PC-9 (cell line): Measurements from ENCODE around the gene KCTD20. TPM values are rescaled to one million over a fixed set of nuclear protein-coding genes. Genes with fewer than 3 reads are reported as not detected.

Experiments
- BruUV-seq: library from RNA; stranded (reverse); fragments of 400-500 nt; replicated peaks from 2 replicates; lab custom pipeline; 2021; lab: Mats Ljungman, UMichigan
- CTCF ChIA-PET: fragments of 300-600 bp; sonication (Branson Sonifier 250); formaldehyde crosslinking; loops from one replicate; lab custom pipeline; 2022; ENCODE audit warnings: antibody characterized with exemption; lab: Charles Lee
- POLR2A ChIA-PET: fragments of 300-600 bp; sonication (Branson Sonifier 250); formaldehyde crosslinking; loops from one replicate; lab custom pipeline; 2022; ENCODE audit warnings: antibody characterized with exemption; ENCODE audit not compliant: unreplicated experiment; lab: Charles Lee
- DNase-seq, 2 experiments: peaks; one replicate each; pipeline versions ENCODE4 v3.0.0 to v3.0.0-alpha.2; 2015 to 2022; ENCODE audit warnings: mixed read lengths in 1 of 2
- H2AFZ ChIP-seq: fragments of 200-600 bp; sonication (generic); 2 replicates; pipeline ENCODE4 v1.8.1; 2017; ENCODE audit warnings: antibody characterized with exemption
- H3F3A ChIP-seq: fragments of 200-600 bp; sonication (generic); 2 replicates; pipeline ENCODE4 v1.8.1; 2017; ENCODE audit warnings: antibody characterized with exemption, mild to moderate bottlenecking, low read depth; ENCODE audit not compliant: insufficient read depth
- H3K27ac ChIP-seq: fragments of 200-600 bp; sonication (generic); 2 replicates; pipeline ENCODE4 v1.6.1; 2016; ENCODE audit warnings: mixed run types
- H3K27me3 ChIP-seq: fragments of 200-600 bp; sonication (generic); 2 replicates; pipeline ENCODE4 v1.6.1; 2016; ENCODE audit warnings: low read depth, mixed run types; ENCODE audit not compliant: insufficient read depth
- H3K36me3 ChIP-seq: fragments of 200-600 bp; sonication (generic); 2 replicates; pipeline ENCODE4 v1.6.1; 2016; ENCODE audit warnings: low read depth, mixed run types
- H3K4me1 ChIP-seq: fragments of 200-600 bp; sonication (generic); replicated peaks from 2 replicates; pipeline ENCODE4 v1.6.1; 2016; ENCODE audit warnings: mixed run types; ENCODE audit not compliant: insufficient read depth
- H3K4me2 ChIP-seq: fragments of 200-600 bp; sonication (generic); 2 replicates; pipeline ENCODE4 v1.6.1; 2017; ENCODE audit warnings: mixed run types
- H3K4me3 ChIP-seq: fragments of 200-600 bp; sonication (generic); 2 replicates; pipeline ENCODE4 v1.6.1; 2016; ENCODE audit warnings: mixed run types
- H3K79me2 ChIP-seq: fragments of 200-600 bp; sonication (generic); 2 replicates; pipeline ENCODE4 v1.6.1; 2017; ENCODE audit warnings: low read depth, mixed run types
- H3K9me2 ChIP-seq: fragments of 200-600 bp; sonication (generic); 2 replicates; pipeline ENCODE4 v1.8.1; 2017; ENCODE audit warnings: mild to moderate bottlenecking; ENCODE audit not compliant: insufficient read depth
- H3K9me3 ChIP-seq: fragments of 200-600 bp; sonication (generic); 2 replicates; pipeline ENCODE4 v1.8.1; 2016; ENCODE audit warnings: low read depth; ENCODE audit not compliant: insufficient read depth
- H4K20me1 ChIP-seq: fragments of 200-600 bp; sonication (generic); 2 replicates; pipeline ENCODE4 v1.8.1; 2017; ENCODE audit not compliant: insufficient read depth
- CTCF ChIP-seq: fragments of 200-600 bp; sonication (generic); conservative IDR thresholded peaks from 2 replicates; pipeline ENCODE4 v1.6.1; 2017; ENCODE audit warnings: mixed run types, antibody characterized with exemption, mild to moderate bottlenecking, moderate library complexity
- EZH2 ChIP-seq: fragments of 200-600 bp; sonication (generic); IDR thresholded peaks from 2 replicates; pipeline ENCODE4 v1.8.0; 2017; ENCODE audit warnings: antibody characterized with exemption, low read depth
- intact Hi-C: fragments of 100-400 bp; cut with micrococcal nuclease; formaldehyde crosslinking; loops from one replicate; pipeline ENCODE4 v1.10.0; 2022; ENCODE audit not compliant: unreplicated experiment
- total RNA-seq: library from RNA; stranded (reverse); gene quantifications from 2 replicates; pipeline ENCODE4 v1.2.3, GENCODE V29; 2021

KCTD20 gene
- total RNA-seq, 1 experiment from 2014 or later = 42.5 TPM

- TF ChIP-seq CTCF (no peak), EZH2 (no peak)
- H3K4me3 ChIP-seq = no peak overlapping the region
- H3K4me1 ChIP-seq = peaks cover 15% of the 10 kb centered on the region
- peaks cover 8% of the 10 kb centered on the region; the same call in 1 of the 2 replicates for H3F3A ChIP-seq
- intact Hi-C loops = no loop called here
- H4K20me1 ChIP-seq = no peaks in the 10 kb centered on the region
- no TSS peak for BruUV-seq
- H3K79me2 ChIP-seq = no peaks in the 10 kb centered on the region
- H3K27me3 ChIP-seq = no peaks in the 10 kb centered on the region
- H3K4me2 ChIP-seq = no peak overlapping the region
- peak overlapping the region; percentile 15; the same call in 1 of the 2 replicates for H2AFZ ChIP-seq
- no peak overlapping the region for H3K27ac ChIP-seq
- CTCF ChIA-PET = interaction anchor here (0.6 kb wide), 1 partner anchor 98 kb away, joined by 3 read pairs; no protein-coding TSS in a partner anchor
- no peak for DNase-seq
- H3K9me3 ChIP-seq = no peaks in the 10 kb centered on the region; the same call in 1 of the 2 replicates
- POLR2A ChIA-PET = no interaction called here
- H3K9me2 ChIP-seq = no peaks in the 10 kb centered on the region
- no peaks in the 10 kb centered on the region for H3K36me3 ChIP-seq
Observed at GRCh38 chr6:36414481-36414880, 28.3 kb upstream of the KCTD20 start.

GRCh38 chr6:36418558-36418957 lies 24.2 kb upstream of the KCTD20 start:
- no peaks in the 10 kb centered on the region for H3K27me3 ChIP-seq
- H3K9me3 ChIP-seq = no peaks in the 10 kb centered on the region; the same call in 1 of the 2 replicates
- no peak for TF ChIP-seq CTCF
- no peak for TF ChIP-seq EZH2
- CTCF ChIA-PET = interaction anchor here (0.5 kb wide), 1 partner anchor 111 kb away, joined by 3 read pairs; no protein-coding TSS in a partner anchor
- H3K4me2 ChIP-seq = peak overlapping the region; percentile 37; the same call in 1 of the 2 replicates
- no peaks in the 10 kb centered on the region for H3K9me2 ChIP-seq
- no peaks in the 10 kb centered on the region for H3K79me2 ChIP-seq
- peak overlapping the region; percentile 23; the same call in 1 of the 2 replicates for H3K27ac ChIP-seq
- H3K36me3 ChIP-seq = no peaks in the 10 kb centered on the region
- peaks cover 29% of the 10 kb centered on the region for H3K4me1 ChIP-seq
- H4K20me1 ChIP-seq = no peaks in the 10 kb centered on the region
- peaks cover 10% of the 10 kb centered on the region for H3F3A ChIP-seq
- no TSS peak for BruUV-seq
- no peak overlapping the region for H3K4me3 ChIP-seq
- POLR2A ChIA-PET = interaction anchor here (0.6 kb wide), 2 partner anchors 54 to 81 kb away, joined by 3 read pairs; no protein-coding TSS in a partner anchor
- no peak overlapping the region for H2AFZ ChIP-seq
- intact Hi-C loops = no loop called here
- no peak for DNase-seq

- POLR2A ChIA-PET = interaction anchor here (0.6 kb wide), 1 partner anchor 54 kb away, joined by 3 read pairs; no protein-coding TSS in a partner anchor
- intact Hi-C loops = no loop called here
- Histone ChIP-seq H3K36me3 (no peaks in the 10 kb centered on the region), H4K20me1 (no peaks in the 10 kb centered on the region), H3K27me3 (no peaks in the 10 kb centered on the region), H3F3A (peaks cover 17% of the 10 kb centered on the region), H3K79me2 (no peaks in the 10 kb centered on the region), H3K4me3 (no peak overlapping the region), H3K27ac (peak overlapping the region; percentile 23), H3K9me2 (no peaks in the 10 kb centered on the region), H3K9me3 (no peaks in the 10 kb centered on the region), H2AFZ (no peak overlapping the region), H3K4me2 (peak overlapping the region; percentile 37), H3K4me1 (peaks cover 29% of the 10 kb centered on the region)
- no TSS peak for BruUV-seq
- CTCF ChIA-PET = interaction anchor here (0.5 to 0.6 kb wide), 2 partner anchors 112 to 1100 kb away, joined by 3 read pairs; no protein-coding TSS in a partner anchor
- TF ChIP-seq EZH2 (no peak), CTCF (no peak)
- peak in 1 of 2 experiments; percentile 76 for DNase-seq
Observed at GRCh38 chr6:36419310-36419709, 23.5 kb upstream of the KCTD20 start.
